Measurements from ENCODE around the gene DGKG. TPM values are rescaled to one million over a fixed set of nuclear protein-coding genes. Genes with fewer than 3 reads are reported as not detected.

Gene DGKG
- total and polyA plus RNA-seq, 2 donors (not counting 1 experiment from before 2014, with no cell fraction given), result 0.67 to 10.9 TPM

DNA sequence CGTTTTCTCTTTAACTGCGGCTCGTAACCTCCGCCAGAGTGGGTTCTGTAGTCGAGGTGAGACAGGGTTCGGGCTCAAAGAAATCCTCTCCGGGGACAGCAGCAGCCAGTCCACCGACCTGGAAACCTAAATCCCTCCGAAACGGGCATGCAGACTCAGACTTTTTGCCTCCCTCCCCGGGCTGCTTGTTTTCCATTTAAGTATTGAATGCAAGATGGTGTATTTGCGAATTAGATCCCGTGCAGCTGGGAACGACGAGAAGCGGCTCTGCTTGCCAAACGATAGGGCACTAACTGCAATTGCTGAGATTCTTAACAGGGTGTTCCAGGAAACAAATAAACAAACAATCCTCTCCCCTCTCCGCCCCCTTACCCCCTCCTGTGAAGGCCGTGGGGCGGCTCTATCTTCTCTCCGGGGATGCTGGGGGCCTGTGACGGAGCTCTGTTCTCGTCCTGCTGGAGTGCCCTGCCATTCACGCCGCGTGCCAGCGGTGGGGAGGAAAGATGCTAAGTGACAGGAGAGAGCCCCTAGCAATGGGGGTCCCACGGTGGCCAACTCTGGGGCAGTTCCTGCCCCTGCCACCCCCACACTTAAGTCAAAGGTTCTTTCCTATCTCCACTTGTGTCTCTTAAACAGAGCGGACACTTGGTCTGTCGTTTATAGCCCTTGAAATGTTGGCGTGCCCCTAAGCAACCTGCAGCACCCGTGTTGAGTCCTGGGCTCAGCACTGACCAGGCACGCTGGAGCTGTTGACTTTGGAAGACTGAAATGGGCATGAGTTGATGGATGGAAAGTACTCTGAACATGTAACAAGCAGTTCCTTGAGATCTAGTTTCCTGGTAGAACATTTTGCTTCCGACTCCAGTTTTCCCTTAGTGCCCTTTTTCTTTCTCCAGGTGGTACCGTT, 251.9 kb downstream of the DGKG start:
- CTCF ChIA-PET, result interaction anchor here (0.7 to 1.6 kb wide), 3 partner anchors 133 to 432 kb away, joined by 3 to 5 read pairs (median 4); no protein-coding TSS in a partner anchor
- 8% methylated on average over 26 of the region's 35 CpGs for WGBS (ENCODE audit: insufficient coverage)
- no peaks in the 10 kb centered on the region for H4K20me1 ChIP-seq (ENCODE audit: control insufficient read depth, insufficient read depth, low read length, poor library complexity, severe bottlenecking)
- intact Hi-C loops (cut with micrococcal nuclease), result loop anchor here (1.0 to 10.0 kb wide), 7 partner anchors 43 to 715 kb away; partner anchors contain the start of genes DGKG, DNAJB11 and EIF4A2
- Mint-ChIP-seq H3K4me1 (peaks cover 38% of the 10 kb centered on the region), H3K4me3 (peak overlapping the region; percentile 96), H3K27ac (no peak overlapping the region), H3K9me3 (ENCODE audit: insufficient read depth) (no peaks in the 10 kb centered on the region), H3K27me3 (peaks cover 57% of the 10 kb centered on the region)
- peak; percentile 48 for DNase-seq
- TF ChIP-seq CTCF (IDR thresholded peaks at IDR 0.05), result no peak
- no peak for TF ChIP-seq EZH2 (IDR thresholded peaks at IDR 0.05; ENCODE audit: borderline replicate concordance, insufficient read depth, low read depth, low read length, poor library complexity, severe bottlenecking)
- no peaks in the 10 kb centered on the region for H3K79me2 ChIP-seq (ENCODE audit: control insufficient read depth, insufficient read depth, low read length)
- peaks cover 2 to 82% (median 42%) of the 10 kb centered on the region in 4 experiments for H3K27me3 ChIP-seq (replicated peaks in 1 of 4; ENCODE audit: control extremely low read depth in 1 of 4, control insufficient read depth in 3 of 4, insufficient read depth in 4 of 4, low read length in 3 of 4)
- ATAC-seq (ENCODE audit: low read depth), result no peak
- H3K4me1 ChIP-seq (ENCODE audit: control insufficient read depth in 2 of 2, insufficient read depth in 2 of 2, low read length in 2 of 2), result peaks cover 32 to 41% of the 10 kb centered on the region in 2 donors
- H3K4me2 ChIP-seq (replicated peaks; ENCODE audit: low read depth, low read length, poor library complexity, severe bottlenecking), result peak overlapping the region; percentile 90
- peak overlapping the region; percentile 70 for H3K9ac ChIP-seq (ENCODE audit: low read length)
- peak overlapping the region; percentile 53 for H2AFZ ChIP-seq (ENCODE audit: insufficient read depth, low read depth, low read length, poor library complexity, severe bottlenecking)
- H3K4me3 ChIP-seq (ENCODE audit: control extremely low read depth in 1 of 5, extremely low read depth in 1 of 5, insufficient read depth in 1 of 5, low read depth in 2 of 5, low read length in 4 of 5), result peak overlapping the region; percentile 51 to 73 (median 63)
- POLR2A ChIA-PET, result interaction anchor here (0.6 to 1.5 kb wide), 2 partner anchors 74 to 673 kb away, joined by 4 read pairs; partner anchors contain the start of gene EIF4A2
- no peak overlapping the region for H3K27ac ChIP-seq (ENCODE audit: low read length in 2 of 2)
- H3K9me3 ChIP-seq (ENCODE audit: control extremely low read depth in 1 of 3, control insufficient read depth in 2 of 3, insufficient read depth in 1 of 3, low read length in 2 of 3), result peaks cover 0 to 11% (median 0%) of the 10 kb centered on the region in 3 donors
- no peaks in the 10 kb centered on the region for H3K36me3 ChIP-seq (replicated peaks in 1 of 2; ENCODE audit: control extremely low read depth in 1 of 2, control insufficient read depth in 1 of 2, extremely low read depth in 1 of 2, insufficient read depth in 2 of 2, low read length in 1 of 2)

Measured in B cell (primary cell).